HCT116 (cell line): Measurements from ENCODE around the gene PTPDC1.

Experiments used
- CBX3 ChIP-seq: IDR thresholded peaks from 2 replicates; pipeline ENCODE4 v1.6.1; 2012; ENCODE audit warnings: low read depth
- EZH2 ChIP-seq: fragments of 200-600 bp; sonication (generic); IDR thresholded peaks from 2 replicates; pipeline ENCODE4 v1.6.1; 2017; ENCODE audit warnings: antibody characterized with exemption, mixed run types
- EZH2phosphoT487 ChIP-seq: fragments of 200-600 bp; IDR thresholded peaks from 2 replicates; pipeline ENCODE4 v1.6.1; 2018; ENCODE audit warnings: antibody characterized with exemption, borderline replicate concordance
- POLR2A ChIP-seq: IDR thresholded peaks from 2 replicates; pipeline ENCODE4 v1.7.0; 2011; ENCODE audit warnings: borderline replicate concordance; ENCODE audit not compliant: insufficient read depth, insufficient read length; ENCODE audit errors: extremely low read depth
- POLR2AphosphoS5 ChIP-seq: IDR thresholded peaks from 2 replicates; pipeline ENCODE4 v1.6.1; 2011; ENCODE audit warnings: mild to moderate bottlenecking, low read depth, low read length, moderate library complexity
- REST ChIP-seq: IDR thresholded peaks from 2 replicates; pipeline ENCODE4 v1.6.1; 2012; ENCODE audit warnings: low read depth
- SIN3A ChIP-seq: IDR thresholded peaks from 2 replicates; pipeline ENCODE4 v1.6.1; 2012; ENCODE audit warnings: low read depth
- SRF ChIP-seq: IDR thresholded peaks from 2 replicates; pipeline ENCODE4 v1.6.1; 2012; ENCODE audit warnings: low read depth
- YY1 ChIP-seq: IDR thresholded peaks from 2 replicates; pipeline ENCODE4 v1.6.1; 2011; ENCODE audit warnings: low read length, low read depth, moderate library complexity, mild to moderate bottlenecking; ENCODE audit not compliant: insufficient replicate concordance; ENCODE audit errors: extremely low read depth
- TF ChIP-seq, protein P1 (sequence below), 3 experiments: fragments of 200-600 bp in 1 of 3; sonication (generic) in 1 of 3; IDR thresholded peaks in 2 of 3; conservative IDR thresholded peaks in 1 of 3; 2 replicates each; pipeline ENCODE4 v1.5.1; 2012 to 2017; ENCODE audit warnings: low read depth in 2 of 3, low read length in 2 of 3, antibody characterized with exemption in 1 of 3, borderline replicate concordance in 1 of 3, control low read depth in 1 of 3, mild to moderate bottlenecking in 1 of 3, mixed read lengths in 1 of 3, mixed run types in 1 of 3, moderate library complexity in 1 of 3; ENCODE audit not compliant: insufficient read depth in 1 of 3
- TF ChIP-seq, protein P2 (sequence below): IDR thresholded peaks from 2 replicates; pipeline ENCODE4 v1.6.1; 2011; ENCODE audit warnings: mild to moderate bottlenecking, low read length, moderate library complexity; ENCODE audit not compliant: insufficient replicate concordance; ENCODE audit errors: extremely low read depth

GRCh38 chr9:94085062-94085639, 887 bp downstream of the PTPDC1 start:
- no peak for TF ChIP-seq POLR2A
- TF ChIP-seq POLR2AphosphoS5, result peak; percentile 64
- TF ChIP-seq SRF, result 0 out of 2 replicates have a peak, but pooled peaks have one; percentile 39
- TF ChIP-seq, protein P1, sequence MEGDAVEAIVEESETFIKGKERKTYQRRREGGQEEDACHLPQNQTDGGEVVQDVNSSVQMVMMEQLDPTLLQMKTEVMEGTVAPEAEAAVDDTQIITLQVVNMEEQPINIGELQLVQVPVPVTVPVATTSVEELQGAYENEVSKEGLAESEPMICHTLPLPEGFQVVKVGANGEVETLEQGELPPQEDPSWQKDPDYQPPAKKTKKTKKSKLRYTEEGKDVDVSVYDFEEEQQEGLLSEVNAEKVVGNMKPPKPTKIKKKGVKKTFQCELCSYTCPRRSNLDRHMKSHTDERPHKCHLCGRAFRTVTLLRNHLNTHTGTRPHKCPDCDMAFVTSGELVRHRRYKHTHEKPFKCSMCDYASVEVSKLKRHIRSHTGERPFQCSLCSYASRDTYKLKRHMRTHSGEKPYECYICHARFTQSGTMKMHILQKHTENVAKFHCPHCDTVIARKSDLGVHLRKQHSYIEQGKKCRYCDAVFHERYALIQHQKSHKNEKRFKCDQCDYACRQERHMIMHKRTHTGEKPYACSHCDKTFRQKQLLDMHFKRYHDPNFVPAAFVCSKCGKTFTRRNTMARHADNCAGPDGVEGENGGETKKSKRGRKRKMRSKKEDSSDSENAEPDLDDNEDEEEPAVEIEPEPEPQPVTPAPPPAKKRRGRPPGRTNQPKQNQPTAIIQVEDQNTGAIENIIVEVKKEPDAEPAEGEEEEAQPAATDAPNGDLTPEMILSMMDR (IDR thresholded peaks at IDR 0.05 in 2 of 3, conservative IDR thresholded peaks at IDR 0.05 in 1 of 3; ENCODE audit: borderline replicate concordance in 1 of 3, insufficient read depth in 1 of 3, low read depth in 2 of 3, low read length in 2 of 3), result no peak
- TF ChIP-seq, protein P2, sequence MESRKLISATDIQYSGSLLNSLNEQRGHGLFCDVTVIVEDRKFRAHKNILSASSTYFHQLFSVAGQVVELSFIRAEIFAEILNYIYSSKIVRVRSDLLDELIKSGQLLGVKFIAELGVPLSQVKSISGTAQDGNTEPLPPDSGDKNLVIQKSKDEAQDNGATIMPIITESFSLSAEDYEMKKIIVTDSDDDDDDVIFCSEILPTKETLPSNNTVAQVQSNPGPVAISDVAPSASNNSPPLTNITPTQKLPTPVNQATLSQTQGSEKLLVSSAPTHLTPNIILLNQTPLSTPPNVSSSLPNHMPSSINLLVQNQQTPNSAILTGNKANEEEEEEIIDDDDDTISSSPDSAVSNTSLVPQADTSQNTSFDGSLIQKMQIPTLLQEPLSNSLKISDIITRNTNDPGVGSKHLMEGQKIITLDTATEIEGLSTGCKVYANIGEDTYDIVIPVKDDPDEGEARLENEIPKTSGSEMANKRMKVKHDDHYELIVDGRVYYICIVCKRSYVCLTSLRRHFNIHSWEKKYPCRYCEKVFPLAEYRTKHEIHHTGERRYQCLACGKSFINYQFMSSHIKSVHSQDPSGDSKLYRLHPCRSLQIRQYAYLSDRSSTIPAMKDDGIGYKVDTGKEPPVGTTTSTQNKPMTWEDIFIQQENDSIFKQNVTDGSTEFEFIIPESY, result no peak
- TF ChIP-seq REST, result no peak
- TF ChIP-seq SIN3A, result 0 out of 2 replicates have a peak, but pooled peaks have one; percentile 39
- no peak for TF ChIP-seq EZH2
- TF ChIP-seq CBX3, result peak; percentile 56; the same call in 1 of the 2 replicates
- no peak for TF ChIP-seq EZH2phosphoT487
- TF ChIP-seq YY1, result no peak
